Measurements from ENCODE around the gene SH3GL3. TPM values are rescaled to one million over a fixed set of nuclear protein-coding genes. Genes with fewer than 3 reads are reported as not detected.

The SH3GL3 gene
- total RNA-seq, 1 donor from 2014 or later: 2.8 TPM

DNA sequence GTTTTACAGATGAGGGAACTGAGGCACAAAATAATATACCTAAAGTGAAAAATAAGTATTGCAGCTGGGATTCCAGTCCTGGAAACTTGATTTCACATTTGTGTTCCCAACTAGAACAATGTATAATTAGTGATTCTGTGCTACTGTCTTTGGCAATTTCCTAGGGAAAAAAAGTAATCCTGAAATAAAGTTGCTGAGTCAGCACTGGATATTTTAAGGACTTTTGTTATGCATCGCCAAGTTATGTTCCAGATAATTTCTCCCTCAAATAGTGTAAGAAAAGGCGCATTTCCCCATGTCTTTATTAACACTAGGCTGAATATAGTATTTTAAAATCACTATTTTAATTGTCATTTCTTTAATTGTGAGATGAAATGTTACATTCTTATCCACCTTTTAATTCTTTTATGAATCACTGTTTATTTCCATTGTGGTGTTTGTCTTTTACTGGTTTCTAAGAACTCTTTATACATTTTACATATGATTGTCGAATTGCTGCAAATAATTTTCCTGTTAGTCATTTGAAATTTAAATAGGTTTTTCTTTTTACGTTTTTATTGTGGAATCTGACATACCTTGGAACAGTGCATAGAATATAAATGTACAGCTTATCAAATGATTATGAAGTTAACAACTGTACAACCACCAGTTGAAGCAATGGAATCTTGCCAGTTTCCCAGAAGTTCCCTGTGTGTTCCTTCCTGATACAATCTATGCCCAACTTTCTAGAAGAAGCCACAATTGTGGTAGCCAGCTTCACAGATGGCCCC, 56.6 kb downstream of the SH3GL3 start:
- Mint-ChIP-seq H3K4me1 (ENCODE audit: low read depth, unreplicated experiment) (no peaks in the 10 kb centered on the region), H3K36me3 (ENCODE audit: unreplicated experiment) (peaks cover 3% of the 10 kb centered on the region), H3K27me3 (ENCODE audit: unreplicated experiment) (peaks cover 1% of the 10 kb centered on the region), H3K4me3 (ENCODE audit: unreplicated experiment) (no peak overlapping the region), H3K9me3 (ENCODE audit: unreplicated experiment) (peaks cover 1% of the 10 kb centered on the region), H3K27ac (ENCODE audit: unreplicated experiment) (no peak overlapping the region)
- DNase-seq: no peak
- TF ChIP-seq, protein P1, sequence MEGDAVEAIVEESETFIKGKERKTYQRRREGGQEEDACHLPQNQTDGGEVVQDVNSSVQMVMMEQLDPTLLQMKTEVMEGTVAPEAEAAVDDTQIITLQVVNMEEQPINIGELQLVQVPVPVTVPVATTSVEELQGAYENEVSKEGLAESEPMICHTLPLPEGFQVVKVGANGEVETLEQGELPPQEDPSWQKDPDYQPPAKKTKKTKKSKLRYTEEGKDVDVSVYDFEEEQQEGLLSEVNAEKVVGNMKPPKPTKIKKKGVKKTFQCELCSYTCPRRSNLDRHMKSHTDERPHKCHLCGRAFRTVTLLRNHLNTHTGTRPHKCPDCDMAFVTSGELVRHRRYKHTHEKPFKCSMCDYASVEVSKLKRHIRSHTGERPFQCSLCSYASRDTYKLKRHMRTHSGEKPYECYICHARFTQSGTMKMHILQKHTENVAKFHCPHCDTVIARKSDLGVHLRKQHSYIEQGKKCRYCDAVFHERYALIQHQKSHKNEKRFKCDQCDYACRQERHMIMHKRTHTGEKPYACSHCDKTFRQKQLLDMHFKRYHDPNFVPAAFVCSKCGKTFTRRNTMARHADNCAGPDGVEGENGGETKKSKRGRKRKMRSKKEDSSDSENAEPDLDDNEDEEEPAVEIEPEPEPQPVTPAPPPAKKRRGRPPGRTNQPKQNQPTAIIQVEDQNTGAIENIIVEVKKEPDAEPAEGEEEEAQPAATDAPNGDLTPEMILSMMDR (IDR thresholded peaks at IDR 0.05; ENCODE audit: partially characterized antibody, unreplicated experiment): no peak

- no peaks in the 10 kb centered on the region for H3K36me3 Mint-ChIP-seq (ENCODE audit: unreplicated experiment)
- TF ChIP-seq, protein P1 (IDR thresholded peaks at IDR 0.05; ENCODE audit: partially characterized antibody, unreplicated experiment): no peak
- no peaks in the 10 kb centered on the region for H3K9me3 Mint-ChIP-seq (ENCODE audit: unreplicated experiment)
- H3K27me3 Mint-ChIP-seq (ENCODE audit: unreplicated experiment): peaks cover 1% of the 10 kb centered on the region
- H3K27ac Mint-ChIP-seq (ENCODE audit: unreplicated experiment): no peak overlapping the region
- H3K4me3 Mint-ChIP-seq (ENCODE audit: unreplicated experiment): no peak overlapping the region
- no peak for DNase-seq
- no peaks in the 10 kb centered on the region for H3K4me1 Mint-ChIP-seq (ENCODE audit: low read depth, unreplicated experiment)
Observed at GRCh38 chr15:83504365-83504764, 57.2 kb downstream of the SH3GL3 start.

DNA sequence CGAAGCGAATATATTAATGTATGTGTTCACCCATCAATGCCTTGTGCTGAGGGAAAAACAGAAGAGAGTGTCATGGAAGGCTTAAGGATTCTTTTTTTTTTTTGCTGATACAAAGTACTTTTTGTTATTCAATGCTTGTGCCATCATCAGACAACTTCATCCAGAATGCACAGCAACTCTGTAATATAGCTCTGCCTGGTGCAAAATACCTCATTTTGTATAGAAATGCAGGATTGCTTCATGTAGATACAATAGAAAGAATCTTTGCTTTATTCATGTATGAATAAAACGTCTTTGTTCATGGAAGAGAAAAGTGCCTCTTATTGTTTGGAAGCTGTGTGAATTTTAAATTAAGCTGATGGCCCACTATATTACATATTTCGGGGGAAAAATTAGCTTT, 62.9 kb downstream of the SH3GL3 start:
- TF ChIP-seq, protein P1 (IDR thresholded peaks at IDR 0.05; ENCODE audit: partially characterized antibody, unreplicated experiment): no peak
- Mint-ChIP-seq H3K4me3 (ENCODE audit: unreplicated experiment) (no peak overlapping the region), H3K27ac (ENCODE audit: unreplicated experiment) (no peak overlapping the region), H3K9me3 (ENCODE audit: unreplicated experiment) (no peaks in the 10 kb centered on the region), H3K27me3 (ENCODE audit: unreplicated experiment) (peaks cover 1% of the 10 kb centered on the region), H3K36me3 (ENCODE audit: unreplicated experiment) (no peaks in the 10 kb centered on the region), H3K4me1 (ENCODE audit: low read depth, unreplicated experiment) (no peaks in the 10 kb centered on the region)
- no peak for DNase-seq

DNA sequence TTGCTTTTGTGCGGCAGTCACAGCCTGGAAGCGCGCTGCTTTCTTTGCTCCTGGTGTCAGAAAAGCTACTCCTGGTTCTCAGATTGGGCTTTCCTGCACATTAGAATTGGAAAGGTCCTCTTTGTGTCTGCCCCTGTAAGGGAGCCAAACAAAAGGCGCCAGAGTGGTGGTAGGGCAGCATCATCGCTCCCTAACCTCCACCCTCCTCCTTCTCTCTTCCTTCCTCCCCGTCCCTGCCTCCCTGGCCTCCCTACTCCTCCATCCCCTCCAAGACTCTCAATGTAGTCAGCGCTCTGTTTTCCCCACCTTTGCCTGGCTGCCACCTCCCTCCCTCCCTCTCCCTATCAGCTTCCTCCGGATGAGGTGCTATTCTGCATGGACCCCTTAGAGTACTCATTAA, 65.3 kb downstream of the SH3GL3 start:
- Mint-ChIP-seq H3K36me3 (ENCODE audit: unreplicated experiment) (no peaks in the 10 kb centered on the region), H3K4me1 (ENCODE audit: low read depth, unreplicated experiment) (no peaks in the 10 kb centered on the region), H3K9me3 (ENCODE audit: unreplicated experiment) (no peaks in the 10 kb centered on the region), H3K4me3 (ENCODE audit: unreplicated experiment) (no peak overlapping the region), H3K27me3 (ENCODE audit: unreplicated experiment) (peaks cover 1% of the 10 kb centered on the region), H3K27ac (ENCODE audit: unreplicated experiment) (no peak overlapping the region)
- DNase-seq: no peak
- TF ChIP-seq, protein P1 (IDR thresholded peaks at IDR 0.05; ENCODE audit: partially characterized antibody, unreplicated experiment): no peak

GRCh38 chr15:83514584-83514983, 67.4 kb downstream of the SH3GL3 start:
- no peak overlapping the region for H3K27ac Mint-ChIP-seq (ENCODE audit: unreplicated experiment)
- H3K9me3 Mint-ChIP-seq (ENCODE audit: unreplicated experiment): no peaks in the 10 kb centered on the region
- H3K27me3 Mint-ChIP-seq (ENCODE audit: unreplicated experiment): no peaks in the 10 kb centered on the region
- no peak for DNase-seq
- TF ChIP-seq, protein P1 (IDR thresholded peaks at IDR 0.05; ENCODE audit: partially characterized antibody, unreplicated experiment): no peak
- no peaks in the 10 kb centered on the region for H3K4me1 Mint-ChIP-seq (ENCODE audit: low read depth, unreplicated experiment)
- no peaks in the 10 kb centered on the region for H3K36me3 Mint-ChIP-seq (ENCODE audit: unreplicated experiment)
- no peak overlapping the region for H3K4me3 Mint-ChIP-seq (ENCODE audit: unreplicated experiment)

All from glutamatergic neuron (in vitro differentiated cells).